Upper lobe of left lung (tissue), 4 donors: ENCODE measurements around the gene UBAP1.

ENCODE experiments used
- CTCF ChIP-seq, 6 experiments: fragments of 450-650 bp in 4 of 6; fragments of 200-600 bp in 2 of 6; sonication (generic) in 2 of 6; IDR thresholded peaks; one replicate each; pipeline ENCODE4 v1.5.1; 2016 to 2019; ENCODE audit warnings: antibody characterized with exemption in 6 of 6
- POLR2AphosphoS5 ChIP-seq, 2 donors: sonication (generic); formaldehyde crosslinking; IDR thresholded peaks; one replicate each; pipeline ENCODE4 v1.5.1; 2017; ENCODE audit warnings: antibody characterized with exemption in 2 of 2

- TF ChIP-seq POLR2AphosphoS5 (IDR thresholded peaks at IDR 0.05) (no peak), CTCF (IDR thresholded peaks at IDR 0.05) (no peak)
These were observed 38.0 kb upstream of the UBAP1 start for GRCh38 chr9:34140853-34141252.
